Neural cell (in vitro differentiated cells): ENCODE data around the gene BCL2L11.

Experiments
- EP300 ChIP-seq: fragments of 450-650 bp; conservative IDR thresholded peaks from 2 replicates; pipeline ENCODE4 v1.6.1; 2014; ENCODE audit warnings: antibody characterized with exemption, mild to moderate bottlenecking, moderate library complexity; ENCODE audit not compliant: poor library complexity, severe bottlenecking
- EZH2 ChIP-seq: fragments of 200-600, 300-800 bp; shearing (Covaris generic), sonication (generic); IDR thresholded peaks from 2 replicates; pipeline ENCODE4 v1.6.1; 2014; ENCODE audit warnings: antibody characterized with exemption, low read length, borderline replicate concordance, mild to moderate bottlenecking; ENCODE audit not compliant: insufficient read depth, poor library complexity, severe bottlenecking
- MXI1 ChIP-seq: fragments of 450-650 bp; conservative IDR thresholded peaks from 2 replicates; pipeline ENCODE4 v1.6.1; 2014; ENCODE audit warnings: antibody characterized with exemption, mild to moderate bottlenecking; ENCODE audit not compliant: poor library complexity, severe bottlenecking
- POLR2AphosphoS5 ChIP-seq: IDR thresholded peaks from 2 replicates; pipeline ENCODE4 v1.6.1; 2012
- RAD21 ChIP-seq: fragments of 450-650 bp; conservative IDR thresholded peaks from 2 replicates; pipeline ENCODE4 v1.6.1; 2014; ENCODE audit warnings: antibody characterized with exemption, mild to moderate bottlenecking, moderate library complexity
- SMC3 ChIP-seq: fragments of 450-650 bp; conservative IDR thresholded peaks from 2 replicates; pipeline ENCODE4 v1.6.1; 2014; ENCODE audit warnings: antibody characterized with exemption, mild to moderate bottlenecking, moderate library complexity; ENCODE audit not compliant: poor library complexity
- TAF1 ChIP-seq: IDR thresholded peaks from 2 replicates; pipeline ENCODE4 v1.6.1; 2012; ENCODE audit warnings: low read depth
- TF ChIP-seq, protein P1 (sequence below): fragments of 450-650 bp; IDR thresholded peaks from 2 replicates; pipeline ENCODE4 v1.5.1; 2014; ENCODE audit warnings: antibody characterized with exemption, mild to moderate bottlenecking, moderate library complexity; ENCODE audit not compliant: poor library complexity, severe bottlenecking
- TF ChIP-seq, protein P2 (sequence below): IDR thresholded peaks from 2 replicates; pipeline ENCODE4 v1.6.1; 2012; ENCODE audit warnings: borderline replicate concordance

DNA sequence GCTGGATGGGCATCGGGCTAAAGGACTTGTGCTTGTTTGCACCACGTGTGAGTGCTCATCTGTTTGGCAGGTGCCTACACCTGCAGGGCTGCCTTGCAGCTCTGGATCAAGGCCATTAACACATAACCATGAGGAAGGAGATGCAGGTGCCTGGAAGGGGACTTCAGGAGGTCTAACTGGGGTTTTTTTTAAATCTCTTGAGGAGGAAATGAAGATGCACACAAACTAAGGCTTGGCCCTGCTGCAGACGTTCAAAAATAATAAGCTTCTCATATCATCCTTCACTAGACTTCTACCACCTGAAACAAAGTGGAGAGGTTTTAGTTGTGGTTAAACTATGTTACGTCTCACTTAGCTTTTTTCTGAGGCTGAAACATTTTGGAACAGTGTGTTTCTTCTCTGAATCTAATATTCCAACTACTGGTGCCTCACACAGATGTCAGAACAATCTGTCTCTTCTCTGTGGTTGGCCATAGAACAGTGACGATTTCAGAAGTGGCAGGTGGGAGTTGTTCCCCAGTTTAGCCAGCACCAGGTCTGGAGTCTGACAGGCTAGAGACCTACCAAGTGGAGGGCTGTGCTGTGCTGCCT, 36.5 kb downstream of the BCL2L11 start:
- TF ChIP-seq, protein P1, sequence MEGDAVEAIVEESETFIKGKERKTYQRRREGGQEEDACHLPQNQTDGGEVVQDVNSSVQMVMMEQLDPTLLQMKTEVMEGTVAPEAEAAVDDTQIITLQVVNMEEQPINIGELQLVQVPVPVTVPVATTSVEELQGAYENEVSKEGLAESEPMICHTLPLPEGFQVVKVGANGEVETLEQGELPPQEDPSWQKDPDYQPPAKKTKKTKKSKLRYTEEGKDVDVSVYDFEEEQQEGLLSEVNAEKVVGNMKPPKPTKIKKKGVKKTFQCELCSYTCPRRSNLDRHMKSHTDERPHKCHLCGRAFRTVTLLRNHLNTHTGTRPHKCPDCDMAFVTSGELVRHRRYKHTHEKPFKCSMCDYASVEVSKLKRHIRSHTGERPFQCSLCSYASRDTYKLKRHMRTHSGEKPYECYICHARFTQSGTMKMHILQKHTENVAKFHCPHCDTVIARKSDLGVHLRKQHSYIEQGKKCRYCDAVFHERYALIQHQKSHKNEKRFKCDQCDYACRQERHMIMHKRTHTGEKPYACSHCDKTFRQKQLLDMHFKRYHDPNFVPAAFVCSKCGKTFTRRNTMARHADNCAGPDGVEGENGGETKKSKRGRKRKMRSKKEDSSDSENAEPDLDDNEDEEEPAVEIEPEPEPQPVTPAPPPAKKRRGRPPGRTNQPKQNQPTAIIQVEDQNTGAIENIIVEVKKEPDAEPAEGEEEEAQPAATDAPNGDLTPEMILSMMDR = no peak
- TF ChIP-seq SMC3 (no peak), POLR2AphosphoS5 (no peak), EP300 (no peak), EZH2 (no peak), TAF1 (no peak), RAD21 (no peak), MXI1 (no peak)
- TF ChIP-seq, protein P2, sequence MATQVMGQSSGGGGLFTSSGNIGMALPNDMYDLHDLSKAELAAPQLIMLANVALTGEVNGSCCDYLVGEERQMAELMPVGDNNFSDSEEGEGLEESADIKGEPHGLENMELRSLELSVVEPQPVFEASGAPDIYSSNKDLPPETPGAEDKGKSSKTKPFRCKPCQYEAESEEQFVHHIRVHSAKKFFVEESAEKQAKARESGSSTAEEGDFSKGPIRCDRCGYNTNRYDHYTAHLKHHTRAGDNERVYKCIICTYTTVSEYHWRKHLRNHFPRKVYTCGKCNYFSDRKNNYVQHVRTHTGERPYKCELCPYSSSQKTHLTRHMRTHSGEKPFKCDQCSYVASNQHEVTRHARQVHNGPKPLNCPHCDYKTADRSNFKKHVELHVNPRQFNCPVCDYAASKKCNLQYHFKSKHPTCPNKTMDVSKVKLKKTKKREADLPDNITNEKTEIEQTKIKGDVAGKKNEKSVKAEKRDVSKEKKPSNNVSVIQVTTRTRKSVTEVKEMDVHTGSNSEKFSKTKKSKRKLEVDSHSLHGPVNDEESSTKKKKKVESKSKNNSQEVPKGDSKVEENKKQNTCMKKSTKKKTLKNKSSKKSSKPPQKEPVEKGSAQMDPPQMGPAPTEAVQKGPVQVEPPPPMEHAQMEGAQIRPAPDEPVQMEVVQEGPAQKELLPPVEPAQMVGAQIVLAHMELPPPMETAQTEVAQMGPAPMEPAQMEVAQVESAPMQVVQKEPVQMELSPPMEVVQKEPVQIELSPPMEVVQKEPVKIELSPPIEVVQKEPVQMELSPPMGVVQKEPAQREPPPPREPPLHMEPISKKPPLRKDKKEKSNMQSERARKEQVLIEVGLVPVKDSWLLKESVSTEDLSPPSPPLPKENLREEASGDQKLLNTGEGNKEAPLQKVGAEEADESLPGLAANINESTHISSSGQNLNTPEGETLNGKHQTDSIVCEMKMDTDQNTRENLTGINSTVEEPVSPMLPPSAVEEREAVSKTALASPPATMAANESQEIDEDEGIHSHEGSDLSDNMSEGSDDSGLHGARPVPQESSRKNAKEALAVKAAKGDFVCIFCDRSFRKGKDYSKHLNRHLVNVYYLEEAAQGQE = no peak
